ENCODE data around the gene UXS1. TPM values are rescaled to one million over a fixed set of nuclear protein-coding genes. Genes with fewer than 3 reads are reported as not detected.

UXS1 gene
- total and polyA plus RNA-seq, 3 donors from 2014 or later, result 51.3 to 95.1 (median 76.6) TPM

DNA sequence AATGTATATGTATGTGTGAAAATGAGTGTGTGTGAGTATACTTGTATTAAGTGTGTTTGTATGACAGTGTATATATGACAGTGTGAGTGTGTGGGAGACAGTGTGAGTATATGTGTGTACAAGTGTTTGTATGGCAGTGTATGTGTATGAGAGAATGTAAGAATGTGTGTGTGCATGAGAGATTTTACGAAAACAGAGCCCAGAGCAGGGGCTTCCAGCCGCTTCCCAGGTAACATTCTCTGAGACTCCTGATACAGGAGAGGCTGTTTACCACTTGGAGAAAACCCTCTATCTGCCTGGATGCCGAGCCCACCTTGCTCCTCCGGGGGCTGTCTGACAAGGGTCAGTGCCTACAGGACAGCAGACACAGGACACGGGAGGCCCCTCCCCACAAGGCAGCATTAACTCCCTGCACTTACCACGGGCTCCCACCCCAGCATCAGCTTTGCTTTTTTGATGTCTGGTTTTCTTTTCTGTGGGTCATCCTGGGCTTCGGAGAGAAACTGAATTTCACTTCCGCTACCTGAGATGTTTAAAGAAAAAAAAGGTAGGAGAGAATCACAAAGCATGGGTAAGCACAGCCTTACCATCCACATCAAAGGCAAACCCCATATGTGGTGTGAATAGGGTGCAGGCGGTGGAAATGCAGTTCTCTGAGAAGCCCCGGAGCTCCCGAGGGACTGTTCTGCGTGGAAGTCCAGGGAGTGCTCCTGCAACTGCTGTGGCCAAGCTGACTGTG lies 97.6 kb downstream of the UXS1 start:
- no peak for TF ChIP-seq POLR2A (IDR thresholded peaks at IDR 0.05)
- TF ChIP-seq, protein P1, sequence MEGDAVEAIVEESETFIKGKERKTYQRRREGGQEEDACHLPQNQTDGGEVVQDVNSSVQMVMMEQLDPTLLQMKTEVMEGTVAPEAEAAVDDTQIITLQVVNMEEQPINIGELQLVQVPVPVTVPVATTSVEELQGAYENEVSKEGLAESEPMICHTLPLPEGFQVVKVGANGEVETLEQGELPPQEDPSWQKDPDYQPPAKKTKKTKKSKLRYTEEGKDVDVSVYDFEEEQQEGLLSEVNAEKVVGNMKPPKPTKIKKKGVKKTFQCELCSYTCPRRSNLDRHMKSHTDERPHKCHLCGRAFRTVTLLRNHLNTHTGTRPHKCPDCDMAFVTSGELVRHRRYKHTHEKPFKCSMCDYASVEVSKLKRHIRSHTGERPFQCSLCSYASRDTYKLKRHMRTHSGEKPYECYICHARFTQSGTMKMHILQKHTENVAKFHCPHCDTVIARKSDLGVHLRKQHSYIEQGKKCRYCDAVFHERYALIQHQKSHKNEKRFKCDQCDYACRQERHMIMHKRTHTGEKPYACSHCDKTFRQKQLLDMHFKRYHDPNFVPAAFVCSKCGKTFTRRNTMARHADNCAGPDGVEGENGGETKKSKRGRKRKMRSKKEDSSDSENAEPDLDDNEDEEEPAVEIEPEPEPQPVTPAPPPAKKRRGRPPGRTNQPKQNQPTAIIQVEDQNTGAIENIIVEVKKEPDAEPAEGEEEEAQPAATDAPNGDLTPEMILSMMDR (IDR thresholded peaks at IDR 0.05), result no peak
- no peak for DNase-seq
- no peaks in the 10 kb centered on the region for H3K9me3 ChIP-seq
- H3K4me1 ChIP-seq, result no peaks in the 10 kb centered on the region
- intact Hi-C loops (cut with DNase I; ENCODE audit: low total_unique reads), result no loop called here
- WGBS, 2 donors, result 87 to 91% methylated on average over 12 of the region's 12 CpGs
- H3K27me3 ChIP-seq, result no peaks in the 10 kb centered on the region
- no peaks in the 10 kb centered on the region for H3K36me3 ChIP-seq (ENCODE audit: low read depth, missing control alignments)
- no peak overlapping the region for H3K27ac ChIP-seq
- H3K4me3 ChIP-seq, result no peak overlapping the region

DNA sequence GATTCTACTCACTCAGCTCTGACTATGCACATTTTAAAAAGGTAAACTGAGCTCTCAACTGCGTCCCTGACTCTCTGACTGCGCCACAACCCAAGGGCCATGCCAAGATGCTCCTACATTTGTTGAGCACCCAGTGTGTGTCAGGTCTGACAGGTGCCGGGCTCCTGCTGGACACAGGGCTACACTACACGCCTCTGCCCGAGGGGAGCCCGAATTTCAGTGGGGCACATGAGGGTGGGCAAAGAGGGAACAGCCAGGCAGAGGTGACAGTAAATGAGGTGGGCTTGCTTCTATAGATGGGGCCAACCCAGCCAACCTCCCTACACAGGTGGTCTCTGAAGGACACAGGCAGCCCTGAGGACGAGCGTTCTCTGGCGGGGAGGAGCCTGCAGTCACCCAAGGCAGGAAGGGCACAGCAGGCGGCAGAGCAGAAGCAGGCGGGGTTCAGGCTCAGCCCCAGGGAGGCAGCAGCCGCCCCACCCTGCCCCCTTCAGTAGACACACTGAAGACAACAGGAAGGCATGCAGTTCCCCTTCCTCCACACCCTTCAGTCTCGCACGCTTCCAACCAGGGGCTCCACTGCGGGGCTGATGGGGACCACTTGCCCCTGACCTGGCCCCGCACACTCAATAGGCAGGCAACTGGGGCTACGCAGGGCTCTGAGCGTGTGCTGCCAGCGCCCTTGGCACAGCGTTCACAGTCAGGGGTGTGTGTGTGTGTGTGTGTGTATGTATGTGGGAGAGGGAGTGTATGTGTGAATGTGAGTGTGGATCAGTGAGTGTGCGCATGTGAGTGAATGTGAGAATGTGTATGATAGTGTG lies 98.4 kb downstream of the UXS1 start:
- 83 to 97% methylated on average over 19 to 21 of the region's 21 CpGs for WGBS, 2 donors
- Histone ChIP-seq H3K4me1 (no peaks in the 10 kb centered on the region), H3K27me3 (no peaks in the 10 kb centered on the region), H3K9me3 (no peaks in the 10 kb centered on the region), H3K4me3 (no peak overlapping the region), H3K27ac (no peak overlapping the region), H3K36me3 (ENCODE audit: low read depth, missing control alignments) (no peaks in the 10 kb centered on the region)
- intact Hi-C loops (cut with DNase I; ENCODE audit: low total_unique reads), result no loop called here
- TF ChIP-seq, protein P1 (IDR thresholded peaks at IDR 0.05), result no peak
- TF ChIP-seq POLR2A (IDR thresholded peaks at IDR 0.05), result no peak
- DNase-seq, result no peak

DNA sequence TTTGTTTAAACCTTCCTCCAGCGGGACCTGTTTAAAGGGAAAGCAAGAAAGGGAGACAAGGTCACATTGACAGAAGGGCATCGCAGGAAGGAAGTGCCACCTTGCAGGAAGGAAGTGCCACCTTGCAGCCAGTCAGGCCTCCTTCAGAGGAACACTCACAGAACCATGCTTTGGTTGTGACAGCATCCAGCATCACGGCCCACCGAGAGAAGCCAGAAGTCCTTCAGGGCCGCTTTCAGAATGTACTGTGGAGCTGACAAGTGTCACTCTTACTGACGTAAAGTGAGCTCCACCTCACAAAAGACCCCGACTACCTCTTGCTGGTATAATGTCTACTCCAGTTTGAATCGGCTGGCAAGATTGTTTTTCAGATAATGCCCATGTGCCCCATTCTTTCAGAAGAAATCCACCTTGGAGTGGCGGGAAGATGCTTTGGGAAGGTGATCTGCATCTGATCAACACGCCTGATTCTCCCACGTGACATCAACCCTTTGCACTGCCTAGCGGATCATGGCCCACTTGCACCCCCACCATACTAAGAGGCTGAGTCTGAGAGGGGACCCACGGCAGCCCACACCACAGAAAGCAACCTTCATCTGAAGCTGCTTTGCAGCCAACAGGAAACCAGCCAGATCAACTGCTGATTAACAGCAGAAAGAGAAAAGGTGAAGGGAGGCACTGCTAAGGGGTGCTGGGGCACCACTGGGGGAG lies 99.8 kb downstream of the UXS1 start:
- WGBS, 2 donors, result 89 to 91% methylated on average over 13 of the region's 13 CpGs
- H3K27me3 ChIP-seq, result no peaks in the 10 kb centered on the region
- DNase-seq, result no peak

DNA sequence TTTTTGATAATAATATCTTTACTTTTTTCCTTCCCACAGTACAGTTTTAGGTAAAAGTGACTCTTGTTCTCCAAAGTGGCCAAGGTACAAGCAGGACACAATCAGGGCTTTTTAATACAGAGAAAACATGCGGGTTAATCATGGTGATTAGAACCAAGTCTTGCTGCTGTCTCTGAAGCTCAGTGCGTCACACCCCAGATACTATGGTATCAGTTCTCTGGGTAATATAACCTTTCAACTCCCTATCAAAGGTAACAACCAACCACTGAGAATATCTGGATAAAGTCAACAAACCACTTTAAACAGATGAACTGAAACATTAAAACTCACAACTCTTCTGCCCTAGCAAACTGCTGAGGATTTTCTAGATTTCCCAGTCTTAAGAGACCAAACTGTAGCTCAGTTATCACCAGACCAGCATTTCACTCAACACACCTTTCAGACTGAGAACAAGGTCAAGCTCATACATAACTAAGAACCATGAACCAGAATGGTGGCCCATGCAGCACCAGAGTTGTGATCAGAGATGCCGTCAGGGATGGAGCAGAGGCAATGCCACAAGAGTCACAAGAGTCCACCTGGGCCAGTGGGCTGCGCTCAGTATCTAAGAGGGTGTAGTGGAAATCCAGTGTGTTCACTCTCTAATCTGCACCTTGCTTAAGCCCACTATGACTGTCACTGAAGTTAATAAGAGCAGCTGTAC lies 103.0 kb downstream of the UXS1 start:
- WGBS, 2 donors, result 91 to 97% methylated on average over 4 of the region's 4 CpGs
- Histone ChIP-seq H3K4me1 (no peaks in the 10 kb centered on the region), H3K36me3 (ENCODE audit: low read depth, missing control alignments) (no peaks in the 10 kb centered on the region), H3K4me3 (no peak overlapping the region), H3K9me3 (no peaks in the 10 kb centered on the region), H3K27me3 (no peaks in the 10 kb centered on the region), H3K27ac (no peak overlapping the region)
- DNase-seq, result no peak
- intact Hi-C loops (cut with DNase I; ENCODE audit: low total_unique reads), result no loop called here
- no peak for TF ChIP-seq POLR2A (IDR thresholded peaks at IDR 0.05)

More for the DNA sequence above, 99.8 kb downstream of the UXS1 start:
- intact Hi-C loops (cut with DNase I; ENCODE audit: low total_unique reads), result no loop called here
- H3K9me3 ChIP-seq, result no peaks in the 10 kb centered on the region
- H3K4me1 ChIP-seq, result no peaks in the 10 kb centered on the region
- H3K4me3 ChIP-seq, result no peak overlapping the region
- no peak for TF ChIP-seq POLR2A (IDR thresholded peaks at IDR 0.05)
- TF ChIP-seq, protein P1 (IDR thresholded peaks at IDR 0.05), result no peak
- H3K36me3 ChIP-seq (ENCODE audit: low read depth, missing control alignments), result no peaks in the 10 kb centered on the region
- no peak overlapping the region for H3K27ac ChIP-seq
